CD14-positive monocyte (primary cell): ENCODE results near the gene NELL1. TPM values are rescaled to one million over a fixed set of nuclear protein-coding genes. Genes with fewer than 3 reads are reported as not detected.

Experiments
- DNase-seq, 3 donors: peaks; one replicate each; pipeline ENCODE4 v3.0.0-alpha.2; 2011 to 2022
- H2AFZ ChIP-seq: 2 replicates; pipeline ENCODE4 v1.6.0; 2012; ENCODE audit warnings: mild to moderate bottlenecking, low read depth, low read length, inconsistent platforms; ENCODE audit not compliant: insufficient read depth, poor library complexity, severe bottlenecking
- H3K27ac ChIP-seq, 2 donors: 1 replicate in 1 of 2; 2 replicates in 1 of 2; pipeline ENCODE4 v1.5.1; 2012 to 2013; ENCODE audit warnings: low read length in 2 of 2, control low read depth in 1 of 2, inconsistent platforms in 1 of 2, low read depth in 1 of 2, mild to moderate bottlenecking in 1 of 2
- H3K27me3 ChIP-seq, 2 donors: one replicate each; pipeline versions ENCODE4 v1.6.0 to v1.6.1; 2011 to 2013; ENCODE audit warnings: low read length in 2 of 2; ENCODE audit not compliant: control insufficient read depth in 2 of 2, insufficient read depth in 2 of 2
- H3K36me3 ChIP-seq, 2 donors: replicated peaks in 1 of 2; 1 replicate in 1 of 2; 2 replicates in 1 of 2; pipeline versions ENCODE4 v1.5.1 to v1.6.1; 2012 to 2013; ENCODE audit warnings: low read length in 2 of 2, control low read depth in 1 of 2, inconsistent platforms in 1 of 2, mild to moderate bottlenecking in 1 of 2; ENCODE audit not compliant: insufficient read depth in 2 of 2, control insufficient read depth in 1 of 2
- H3K4me1 ChIP-seq, 2 donors: 1 replicate in 1 of 2; 2 replicates in 1 of 2; pipeline versions ENCODE4 v1.5.1 to v1.6.1; 2012 to 2013; ENCODE audit warnings: low read length in 2 of 2, control low read depth in 1 of 2, inconsistent platforms in 1 of 2, mild to moderate bottlenecking in 1 of 2, moderate library complexity in 1 of 2; ENCODE audit not compliant: insufficient read depth in 2 of 2, control insufficient read depth in 1 of 2
- H3K4me2 ChIP-seq: replicated peaks from 2 replicates; pipeline ENCODE3; 2012; ENCODE audit warnings: low read length, moderate library complexity, mild to moderate bottlenecking; ENCODE audit not compliant: poor library complexity, severe bottlenecking; ENCODE audit errors: extremely low read depth
- H3K4me3 ChIP-seq, 3 experiments: fragments of 200-600 bp in 1 of 3; sonication (generic) in 1 of 3; replicated peaks in 1 of 3; 1 replicate in 2 of 3; 2 replicates in 1 of 3; pipeline ENCODE4 v1.5.1; 2011 to 2013; ENCODE audit warnings: low read length in 3 of 3, mild to moderate bottlenecking in 3 of 3, control low read depth in 2 of 3, low read depth in 2 of 3, inconsistent platforms in 1 of 3, moderate library complexity in 1 of 3
- H3K79me2 ChIP-seq: 2 replicates; pipeline ENCODE4 v1.6.0; 2012; ENCODE audit warnings: mild to moderate bottlenecking, control low read depth, inconsistent platforms, low read length, moderate library complexity; ENCODE audit not compliant: insufficient read depth
- H3K9ac ChIP-seq: 2 replicates; pipeline ENCODE4 v1.6.0; 2017; ENCODE audit warnings: low read length, mild to moderate bottlenecking; ENCODE audit not compliant: insufficient read depth, poor library complexity, severe bottlenecking
- H3K9me3 ChIP-seq, 2 donors: replicated peaks in 1 of 2; 1 replicate in 1 of 2; 2 replicates in 1 of 2; pipeline versions ENCODE4 v1.5.1 to v1.6.1; 2012 to 2013; ENCODE audit warnings: low read length in 2 of 2, control low read depth in 1 of 2; ENCODE audit not compliant: control insufficient read depth in 1 of 2, insufficient read depth in 1 of 2
- H4K20me1 ChIP-seq: 2 replicates; pipeline ENCODE4 v1.6.0; 2012; ENCODE audit warnings: mild to moderate bottlenecking, low read length, control low read depth, moderate library complexity; ENCODE audit not compliant: insufficient read depth
- H3K27ac Mint-ChIP-seq, 7 donors: one replicate each; pipeline ENCODE4 v1.8.0; 2020; ENCODE audit warnings: mild to moderate bottlenecking in 7 of 7, mixed read lengths in 7 of 7, moderate library complexity in 6 of 7, inconsistent platforms in 2 of 7
- H3K27me3 Mint-ChIP-seq, 3 donors: one replicate each; pipeline ENCODE4 v1.8.0; 2021 to 2022; ENCODE audit warnings: low read depth in 3 of 3, mild to moderate bottlenecking in 3 of 3, mixed read lengths in 3 of 3, moderate library complexity in 3 of 3, inconsistent platforms in 1 of 3
- H3K36me3 Mint-ChIP-seq, 2 donors: one replicate each; pipeline ENCODE4 v1.8.0; 2020; ENCODE audit warnings: mixed read lengths in 2 of 2, inconsistent platforms in 1 of 2, mild to moderate bottlenecking in 1 of 2
- H3K4me1 Mint-ChIP-seq: one replicate; pipeline ENCODE4 v1.8.0; 2020; ENCODE audit warnings: mild to moderate bottlenecking, mixed read lengths
- H3K4me3 Mint-ChIP-seq, 2 donors: one replicate each; pipeline ENCODE4 v1.8.0; 2020; ENCODE audit warnings: mild to moderate bottlenecking in 2 of 2, mixed read lengths in 2 of 2, moderate library complexity in 1 of 2
- H3K9me3 Mint-ChIP-seq, 7 donors: one replicate each; pipeline ENCODE4 v1.8.0; 2020 to 2022; ENCODE audit warnings: mixed read lengths in 7 of 7, mild to moderate bottlenecking in 6 of 7, moderate library complexity in 6 of 7, inconsistent platforms in 2 of 7
- WGBS: methylation state at CpG from one replicate; pipeline ENCODE4 v1.1.5; 2013; ENCODE audit warnings: missing lambda C conversion rate; ENCODE audit not compliant: insufficient coverage; 5-methylcytosine and 5-hydroxymethylcytosine counted together
- intact Hi-C, 2 donors: fragments of 100-400 bp; cut with micrococcal nuclease; formaldehyde crosslinking; loops; one replicate each; pipeline versions ENCODE4 v1.15.0 to v1.15.1; 2023
- polyA plus RNA-seq, 3 donors: library from polyadenylated mRNA; depleted of rRNA in 1 of 3; unstranded in 2 of 3; stranded (reverse) in 1 of 3; fragments of 300-500 nt in 2 of 3; fragments of >200 nt in 1 of 3; fragmentation: Illumina TruSeq in 2 of 3; gene quantifications; 1 replicate in 2 of 3; 2 replicates in 1 of 3; pipeline ENCODE4 v1.2.3, GENCODE V29; 2012 to 2021
- TF ChIP-seq, protein P1 (sequence below): fragments of 200-600 bp; IDR thresholded peaks from one replicate; pipeline ENCODE4 v1.8.0; 2022; ENCODE audit warnings: antibody characterized with exemption, mild to moderate bottlenecking

NELL1 gene
- polyA plus RNA-seq, 3 donors, result not detected

DNA sequence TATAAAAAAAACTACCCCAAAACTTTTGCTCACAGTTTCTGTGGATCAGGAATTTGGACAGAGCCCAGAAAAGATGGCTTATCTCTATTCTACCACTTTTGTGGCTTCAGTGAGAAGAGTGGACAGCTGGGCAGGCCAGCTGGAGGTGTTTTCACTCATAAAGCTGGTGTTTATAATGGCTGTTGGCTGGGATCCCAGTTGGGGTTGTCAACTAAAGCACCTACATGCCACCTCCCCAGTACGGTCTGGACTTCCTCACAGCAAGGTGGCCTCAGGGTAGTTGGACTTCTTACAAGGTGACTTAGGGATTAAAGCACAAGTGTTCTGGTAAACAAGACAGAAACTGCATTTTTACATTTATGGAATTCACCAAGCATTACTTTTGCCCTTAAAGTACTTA is 171.0 kb downstream of the NELL1 start:
- Histone ChIP-seq H3K4me3 (no peak overlapping the region), H3K9ac (no peak overlapping the region), H3K4me1 (no peaks in the 10 kb centered on the region), H3K4me2 (no peak overlapping the region), H3K27me3 (no peaks in the 10 kb centered on the region), H2AFZ (no peak overlapping the region), H3K79me2 (no peaks in the 10 kb centered on the region), H3K27ac (no peak overlapping the region), H3K36me3 (no peaks in the 10 kb centered on the region), H3K9me3 (no peaks in the 10 kb centered on the region), H4K20me1 (no peaks in the 10 kb centered on the region)
- Mint-ChIP-seq H3K4me1 (no peaks in the 10 kb centered on the region), H3K36me3 (no peaks in the 10 kb centered on the region), H3K4me3 (no peak overlapping the region), H3K27ac (no peak overlapping the region), H3K9me3 (peaks cover 0 to 4% (median 0%) of the 10 kb centered on the region in 7 donors), H3K27me3 (peaks cover 0 to 3% (median 2%) of the 10 kb centered on the region in 3 donors)
- intact Hi-C loops, result no loop called here
- DNase-seq, result no peak
- TF ChIP-seq, protein P1, sequence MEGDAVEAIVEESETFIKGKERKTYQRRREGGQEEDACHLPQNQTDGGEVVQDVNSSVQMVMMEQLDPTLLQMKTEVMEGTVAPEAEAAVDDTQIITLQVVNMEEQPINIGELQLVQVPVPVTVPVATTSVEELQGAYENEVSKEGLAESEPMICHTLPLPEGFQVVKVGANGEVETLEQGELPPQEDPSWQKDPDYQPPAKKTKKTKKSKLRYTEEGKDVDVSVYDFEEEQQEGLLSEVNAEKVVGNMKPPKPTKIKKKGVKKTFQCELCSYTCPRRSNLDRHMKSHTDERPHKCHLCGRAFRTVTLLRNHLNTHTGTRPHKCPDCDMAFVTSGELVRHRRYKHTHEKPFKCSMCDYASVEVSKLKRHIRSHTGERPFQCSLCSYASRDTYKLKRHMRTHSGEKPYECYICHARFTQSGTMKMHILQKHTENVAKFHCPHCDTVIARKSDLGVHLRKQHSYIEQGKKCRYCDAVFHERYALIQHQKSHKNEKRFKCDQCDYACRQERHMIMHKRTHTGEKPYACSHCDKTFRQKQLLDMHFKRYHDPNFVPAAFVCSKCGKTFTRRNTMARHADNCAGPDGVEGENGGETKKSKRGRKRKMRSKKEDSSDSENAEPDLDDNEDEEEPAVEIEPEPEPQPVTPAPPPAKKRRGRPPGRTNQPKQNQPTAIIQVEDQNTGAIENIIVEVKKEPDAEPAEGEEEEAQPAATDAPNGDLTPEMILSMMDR, result no peak
- WGBS, result no CpG with 5 or more reads among the region's 1 CpG

DNA sequence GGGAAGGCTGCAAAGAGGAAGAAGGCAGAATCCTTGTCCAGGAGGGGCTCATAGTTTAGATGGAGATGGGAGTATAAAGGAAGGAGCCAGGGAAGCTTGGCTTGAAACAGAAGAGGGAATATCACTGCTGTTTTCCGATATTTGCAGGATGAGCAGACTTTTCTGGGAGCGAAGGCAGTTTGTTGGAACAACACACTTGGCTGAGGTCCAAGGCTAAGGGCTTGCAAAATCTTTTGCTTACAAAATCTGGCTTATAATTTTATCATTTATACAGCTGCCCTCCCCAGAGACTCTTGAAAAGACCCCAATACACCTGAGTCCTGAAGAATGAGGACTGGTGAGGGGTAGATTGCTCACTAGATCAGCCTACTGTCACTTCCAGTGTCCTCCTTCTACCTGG is 174.8 kb downstream of the NELL1 start:
- Histone ChIP-seq H4K20me1 (no peaks in the 10 kb centered on the region), H3K27me3 (no peaks in the 10 kb centered on the region), H3K4me2 (no peak overlapping the region), H3K9ac (no peak overlapping the region), H3K9me3 (no peaks in the 10 kb centered on the region), H3K4me3 (no peak overlapping the region), H3K4me1 (no peaks in the 10 kb centered on the region), H2AFZ (no peak overlapping the region), H3K79me2 (no peaks in the 10 kb centered on the region), H3K36me3 (no peaks in the 10 kb centered on the region), H3K27ac (no peak overlapping the region)
- Mint-ChIP-seq H3K4me1 (no peaks in the 10 kb centered on the region), H3K36me3 (no peaks in the 10 kb centered on the region), H3K4me3 (no peak overlapping the region), H3K27me3 (peaks cover 0 to 3% (median 2%) of the 10 kb centered on the region in 3 donors), H3K9me3 (peaks cover 0 to 4% (median 0%) of the 10 kb centered on the region in 7 donors), H3K27ac (no peak overlapping the region)
- TF ChIP-seq, protein P1, result no peak
- no peak for DNase-seq
- intact Hi-C loops, result no loop called here
- 79% methylated on average over 2 of the region's 2 CpGs for WGBS
